ENCODE data around the gene MORF4L1.
A peak's percentile ranks its signal among the peaks of the same experiment; 100 is the strongest.
"Not testable (repeated sequence)": the region's sequence is repeated elsewhere in the genome, so short reads cannot be mapped to it uniquely, and the experiment has no call there.

MORF4L1 gene

DNA sequence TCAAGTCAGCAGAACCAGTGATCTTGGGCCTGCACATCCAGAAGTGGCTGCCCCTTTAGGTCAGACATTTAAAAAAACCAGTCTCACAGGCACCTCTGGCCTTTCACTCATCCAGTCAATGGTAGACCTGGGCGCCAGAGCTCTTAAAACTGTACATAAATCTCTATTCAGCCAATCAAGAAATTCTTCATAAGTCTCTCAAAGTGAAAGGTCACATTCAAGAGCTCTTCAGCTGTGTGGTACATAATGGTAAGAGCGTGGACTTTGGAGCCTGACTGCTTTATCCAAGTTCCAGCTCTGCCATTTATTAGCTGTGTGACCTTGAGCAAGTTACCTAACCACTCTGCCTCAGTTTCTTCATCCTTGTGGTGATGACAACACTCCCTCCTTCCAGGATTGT lies 22.3 kb upstream of the MORF4L1 start:
- no peak for TF ChIP-seq CTCF (IDR thresholded peaks at IDR 0.05; ENCODE audit: control insufficient read depth, insufficient read depth, low read depth, low read length, missing control alignments)
- H3K4me3 ChIP-seq (ENCODE audit: control insufficient read depth, low read depth, low read length): no peak overlapping the region
- DNase-seq (ENCODE audit: low read depth): no peak

DNA sequence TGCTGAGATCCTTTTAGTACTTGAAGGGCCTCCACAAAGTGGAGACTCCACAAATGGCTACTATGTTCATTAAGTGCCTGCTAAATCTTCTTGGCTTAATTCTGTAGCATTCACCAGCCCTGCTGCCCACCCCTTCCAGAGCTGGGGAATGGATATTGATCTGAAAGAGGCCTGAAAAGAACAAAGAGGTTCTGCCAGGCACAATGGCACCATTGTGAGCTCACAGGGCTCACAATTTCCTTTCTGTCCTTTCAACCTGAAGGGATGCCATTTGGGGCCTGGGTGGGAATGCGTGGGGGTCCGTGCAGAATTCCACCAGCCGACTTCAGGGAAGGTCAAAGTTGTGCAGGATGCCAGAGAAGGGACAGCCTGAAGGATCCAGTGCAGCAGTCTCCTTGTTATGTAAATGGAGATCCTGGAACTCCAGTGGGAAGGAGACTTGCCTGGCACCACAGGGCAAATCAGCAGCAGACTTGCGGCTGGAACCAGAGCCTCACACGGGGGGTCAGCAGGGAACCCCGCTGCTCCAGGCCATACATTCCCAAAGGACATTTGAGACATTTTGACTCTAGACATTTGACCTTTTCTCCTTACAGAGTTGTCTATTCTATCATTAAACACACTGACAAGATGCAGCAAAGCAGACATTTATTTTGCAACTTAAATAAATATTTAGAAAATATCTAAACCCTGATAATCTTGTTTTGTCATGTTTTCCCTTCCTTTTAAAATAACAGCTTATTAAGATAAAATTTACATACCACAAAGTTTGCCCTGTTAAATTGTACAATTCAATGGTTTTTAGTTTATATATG lies 21.5 kb upstream of the MORF4L1 start:
- no peak for DNase-seq (ENCODE audit: low read depth)

DNA sequence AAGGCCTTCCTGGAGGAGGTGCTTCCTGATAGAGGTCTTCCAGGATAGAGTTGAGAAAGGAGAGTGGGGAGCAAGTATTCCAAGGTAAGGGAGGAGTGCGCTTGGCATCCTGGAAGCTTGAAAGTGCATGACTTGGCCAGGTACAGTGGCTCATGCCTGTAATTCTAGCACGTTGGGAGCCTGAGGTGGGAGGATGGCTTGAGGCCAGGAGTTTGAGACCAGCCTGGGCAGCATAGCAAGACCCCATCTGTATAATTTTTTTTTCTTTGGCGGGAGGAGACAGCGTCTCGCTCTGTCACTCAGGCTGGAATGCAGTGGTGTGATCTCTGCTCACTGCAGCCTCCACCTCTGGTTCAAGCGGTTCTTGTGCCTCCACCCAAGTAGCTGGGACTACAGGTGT lies 19.2 kb upstream of the MORF4L1 start:
- no peak for TF ChIP-seq CTCF (IDR thresholded peaks at IDR 0.05; ENCODE audit: control insufficient read depth, insufficient read depth, low read depth, low read length, missing control alignments)
- DNase-seq (ENCODE audit: low read depth): no peak
- no peak overlapping the region for H3K4me3 ChIP-seq (ENCODE audit: control insufficient read depth, low read depth, low read length)

More for the DNA sequence above, 21.5 kb upstream of the MORF4L1 start:
- no peak overlapping the region for H3K4me3 ChIP-seq (ENCODE audit: control insufficient read depth, low read depth, low read length)
- no peak for TF ChIP-seq CTCF (IDR thresholded peaks at IDR 0.05; ENCODE audit: control insufficient read depth, insufficient read depth, low read depth, low read length, missing control alignments)

GRCh38 chr15:78854833-78855372 lies 17.8 kb upstream of the MORF4L1 start:
- H3K4me3 ChIP-seq (ENCODE audit: control insufficient read depth, low read depth, low read length): no peak overlapping the region
- no peak for DNase-seq (ENCODE audit: low read depth)
- TF ChIP-seq CTCF (IDR thresholded peaks at IDR 0.05; ENCODE audit: control insufficient read depth, insufficient read depth, low read depth, low read length, missing control alignments): no peak

DNA sequence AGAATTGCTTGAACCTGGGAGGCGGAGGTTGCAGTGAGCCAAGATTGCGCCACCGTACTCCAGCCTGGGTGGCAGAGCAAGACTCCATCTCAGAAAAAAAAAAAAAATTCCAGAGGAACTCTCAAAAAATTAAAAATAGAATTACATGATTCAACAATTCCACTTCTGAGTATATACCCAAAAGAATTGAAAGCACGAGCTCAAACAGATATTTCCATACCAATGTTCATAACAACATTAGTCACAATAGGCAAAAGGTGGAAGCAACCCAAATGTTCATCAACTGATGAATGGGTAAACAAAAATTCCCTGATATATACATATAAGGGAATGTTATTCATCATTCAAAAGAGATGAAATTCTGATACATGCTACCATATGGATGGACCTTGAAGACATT lies 16.9 kb upstream of the MORF4L1 start:
- DNase-seq (ENCODE audit: low read depth): peak; percentile 54
- TF ChIP-seq CTCF (IDR thresholded peaks at IDR 0.05; ENCODE audit: control insufficient read depth, insufficient read depth, low read depth, low read length, missing control alignments): no peak
- no peak overlapping the region for H3K4me3 ChIP-seq (ENCODE audit: control insufficient read depth, low read depth, low read length)

- peak; percentile 60 for DNase-seq (ENCODE audit: low read depth)
- TF ChIP-seq CTCF (IDR thresholded peaks at IDR 0.05; ENCODE audit: control insufficient read depth, insufficient read depth, low read depth, low read length, missing control alignments): peak; percentile 57
- peak overlapping the region; percentile 40 for H3K4me3 ChIP-seq (ENCODE audit: control insufficient read depth, low read depth, low read length)
These were observed 12.5 kb upstream of the MORF4L1 start for GRCh38 chr15:78859971-78860719.

DNA sequence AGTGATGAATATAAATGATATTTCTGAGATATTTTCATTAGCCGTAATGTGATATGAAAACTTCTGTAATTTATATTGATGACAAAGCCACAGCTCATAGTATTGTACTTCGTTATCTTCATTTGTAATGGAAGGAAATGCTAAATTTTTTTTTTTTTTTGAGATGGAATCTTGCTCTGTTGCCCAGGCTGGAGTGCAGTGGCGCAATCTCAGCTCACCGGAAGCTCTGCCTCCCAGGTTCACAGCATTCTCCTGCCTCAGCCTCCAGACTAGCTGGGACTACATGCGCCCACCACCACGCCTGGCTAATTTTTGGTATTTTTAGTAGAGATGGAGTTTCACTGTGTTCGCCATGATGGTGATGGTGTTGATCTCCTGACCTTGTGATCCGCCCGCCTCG lies 7.1 kb upstream of the MORF4L1 start:
- H3K4me3 ChIP-seq (ENCODE audit: control insufficient read depth, low read depth, low read length); DNase-seq (ENCODE audit: low read depth): not testable (repeated sequence)

- not testable (repeated sequence) for DNase-seq (ENCODE audit: low read depth); H3K4me3 ChIP-seq (ENCODE audit: control insufficient read depth, low read depth, low read length)
These were observed 6.7 kb upstream of the MORF4L1 start for GRCh38 chr15:78866031-78866430.

Data from AG09309 (cell line).